ENCODE results near the gene TBC1D22A. TPM values are rescaled to one million over a fixed set of nuclear protein-coding genes. Genes with fewer than 3 reads are reported as not detected.

TBC1D22A gene
- polyA plus RNA-seq, 1 donor (not counting 4 experiments of a cell fraction or from before 2014, with no cell fraction given), result 20.9 TPM

DNA sequence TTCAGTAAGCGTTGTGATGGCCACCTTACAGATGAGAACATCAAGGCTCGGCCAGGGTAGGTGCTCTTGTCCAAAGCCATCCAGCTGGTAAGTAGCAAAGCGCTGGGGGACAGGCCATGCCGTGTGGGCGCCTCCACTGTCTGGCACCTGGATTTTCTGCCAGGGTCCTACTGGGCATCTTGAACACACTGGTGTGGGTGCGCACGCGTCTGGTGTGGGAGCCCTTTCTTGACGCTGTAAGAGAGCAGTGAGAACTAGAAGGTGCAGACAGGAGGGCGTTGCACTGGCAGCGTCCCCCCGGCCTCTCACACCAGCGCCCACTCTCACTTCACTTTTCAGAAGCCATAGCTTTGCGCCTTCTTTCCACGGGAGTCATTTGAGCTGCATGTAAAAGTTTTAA lies 296.6 kb downstream of the TBC1D22A start:
- H4K20me1 ChIP-seq (ENCODE audit: control insufficient read depth, extremely low read depth, insufficient read depth, low read length), result peaks cover 1% of the 10 kb centered on the region
- H3K79me2 ChIP-seq (ENCODE audit: control insufficient read depth, insufficient read depth, low read length), result no peaks in the 10 kb centered on the region
- dilution Hi-C loops (cut with MboI; ENCODE audit: extremely low pct_ligation_motif_present, low sequenced_read_pairs), result no loop called here
- no peak overlapping the region for H3K4me2 ChIP-seq (ENCODE audit: control insufficient read depth, extremely low read depth, insufficient read depth, low read depth, low read length)
- H2AFZ ChIP-seq (ENCODE audit: control insufficient read depth, low read length), result no peak overlapping the region
- no peak for TF ChIP-seq CTCF (optimal IDR thresholded peaks at IDR 0.05 in 1 of 3, IDR thresholded peaks at IDR 0.05 in 1 of 3, conservative IDR thresholded peaks at IDR 0.05 in 1 of 3; ENCODE audit: extremely low read depth in 1 of 3, insufficient read depth in 2 of 3, low read length in 3 of 3)
- no peak overlapping the region for H3K4me3 ChIP-seq (ENCODE audit: control insufficient read depth in 2 of 3, extremely low read depth in 1 of 3, insufficient read depth in 2 of 3, low read depth in 1 of 3, low read length in 3 of 3)
- FAIRE-seq (no peak), DNase-seq (ENCODE audit: low read depth, low spot score) (no peak)
- H3K27ac ChIP-seq (ENCODE audit: control insufficient read depth, insufficient read depth, low read length), result no peak overlapping the region
- no peaks in the 10 kb centered on the region for H3K9me1 ChIP-seq (ENCODE audit: control insufficient read depth, extremely low read depth, insufficient read depth, low read length)
- H3K9ac ChIP-seq (ENCODE audit: control insufficient read depth, extremely low read depth, insufficient read depth, low read length), result no peak overlapping the region
- H3K4me1 ChIP-seq (ENCODE audit: control insufficient read depth, extremely low read depth, insufficient read depth, low read length), result no peaks in the 10 kb centered on the region
- H3K9me3 ChIP-seq (ENCODE audit: control insufficient read depth, low read depth, low read length), result no peaks in the 10 kb centered on the region
- no peaks in the 10 kb centered on the region for H3K27me3 ChIP-seq (ENCODE audit: control insufficient read depth, extremely low read depth, insufficient read depth, low read length)
- H3K36me3 ChIP-seq (ENCODE audit: control insufficient read depth in 2 of 2, extremely low read depth in 1 of 2, insufficient read depth in 2 of 2, low read length in 2 of 2), result peaks cover 0 to 17% of the 10 kb centered on the region in 2 experiments

- no peaks in the 10 kb centered on the region for H3K27me3 ChIP-seq (ENCODE audit: control insufficient read depth, extremely low read depth, insufficient read depth, low read length)
- TF ChIP-seq EZH2 (IDR thresholded peaks at IDR 0.05; ENCODE audit: low read length) (no peak), CTCF (optimal IDR thresholded peaks at IDR 0.05 in 1 of 3, IDR thresholded peaks at IDR 0.05 in 1 of 3, conservative IDR thresholded peaks at IDR 0.05 in 1 of 3; ENCODE audit: extremely low read depth in 1 of 3, insufficient read depth in 2 of 3, low read length in 3 of 3) (no peak)
- H3K4me1 ChIP-seq (ENCODE audit: control insufficient read depth, extremely low read depth, insufficient read depth, low read length), result no peaks in the 10 kb centered on the region
- dilution Hi-C loops (cut with MboI; ENCODE audit: extremely low pct_ligation_motif_present, low sequenced_read_pairs), result no loop called here
- peaks cover 0 to 13% of the 10 kb centered on the region in 2 experiments for H3K36me3 ChIP-seq (ENCODE audit: control insufficient read depth in 2 of 2, extremely low read depth in 1 of 2, insufficient read depth in 2 of 2, low read length in 2 of 2)
- no peaks in the 10 kb centered on the region for H3K9me3 ChIP-seq (ENCODE audit: control insufficient read depth, low read depth, low read length)
- no peak for DNase-seq (ENCODE audit: low read depth, low spot score)
- H3K9ac ChIP-seq (ENCODE audit: control insufficient read depth, extremely low read depth, insufficient read depth, low read length), result no peak overlapping the region
- no peak overlapping the region for H3K4me3 ChIP-seq (ENCODE audit: control insufficient read depth in 2 of 3, extremely low read depth in 1 of 3, insufficient read depth in 2 of 3, low read depth in 1 of 3, low read length in 3 of 3)
- H4K20me1 ChIP-seq (ENCODE audit: control insufficient read depth, extremely low read depth, insufficient read depth, low read length), result no peaks in the 10 kb centered on the region
- no peaks in the 10 kb centered on the region for H3K79me2 ChIP-seq (ENCODE audit: control insufficient read depth, insufficient read depth, low read length)
- no peak for FAIRE-seq
- no peaks in the 10 kb centered on the region for H3K9me1 ChIP-seq (ENCODE audit: control insufficient read depth, extremely low read depth, insufficient read depth, low read length)
- H3K4me2 ChIP-seq (ENCODE audit: control insufficient read depth, extremely low read depth, insufficient read depth, low read depth, low read length), result no peak overlapping the region
- H2AFZ ChIP-seq (ENCODE audit: control insufficient read depth, low read length), result no peak overlapping the region
- H3K27ac ChIP-seq (ENCODE audit: control insufficient read depth, insufficient read depth, low read length), result no peak overlapping the region
These were observed 297.3 kb downstream of the TBC1D22A start for GRCh38 chr22:47059701-47060161.

Data from keratinocyte (primary cell).